Breast epithelium (tissue), 3 donors: Measurements from ENCODE around the gene THNSL1.

Experiments used
- POLR2A ChIP-seq: fragments of 450-650 bp; IDR thresholded peaks from one replicate; pipeline ENCODE4 v1.6.1; 2016; ENCODE audit warnings: antibody characterized with exemption, mild to moderate bottlenecking, moderate library complexity
- POLR2AphosphoS5 ChIP-seq, 3 donors: sonication (generic); formaldehyde crosslinking; IDR thresholded peaks; one replicate each; pipeline ENCODE4 v1.6.1; 2017; ENCODE audit warnings: antibody characterized with exemption in 3 of 3
- TF ChIP-seq, protein P1 (sequence below), 3 donors: fragments of 450-650 bp; IDR thresholded peaks; one replicate each; pipeline ENCODE4 v1.5.1; 2016 to 2017; ENCODE audit warnings: antibody characterized with exemption in 3 of 3, mild to moderate bottlenecking in 3 of 3, moderate library complexity in 3 of 3

DNA sequence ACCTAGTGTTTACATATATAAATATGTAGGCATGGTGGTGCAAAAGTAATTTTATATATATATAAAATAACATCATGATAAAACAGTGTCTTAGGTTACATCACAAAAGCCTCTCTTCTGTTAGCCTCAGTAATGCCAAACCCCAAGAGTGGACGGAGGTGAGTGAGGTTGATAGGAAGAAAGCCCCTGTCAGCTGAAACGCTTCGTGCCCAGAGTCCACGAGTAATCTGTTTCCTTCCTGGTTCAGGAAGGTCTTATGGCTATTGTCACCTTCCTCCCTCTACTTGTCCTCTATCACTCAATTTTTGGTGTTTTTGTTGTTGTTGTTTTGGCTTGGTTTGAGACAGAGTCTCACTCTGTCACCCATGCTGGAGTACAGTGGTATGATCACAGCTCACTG, 41.5 kb downstream of the THNSL1 start:
- TF ChIP-seq, protein P1, sequence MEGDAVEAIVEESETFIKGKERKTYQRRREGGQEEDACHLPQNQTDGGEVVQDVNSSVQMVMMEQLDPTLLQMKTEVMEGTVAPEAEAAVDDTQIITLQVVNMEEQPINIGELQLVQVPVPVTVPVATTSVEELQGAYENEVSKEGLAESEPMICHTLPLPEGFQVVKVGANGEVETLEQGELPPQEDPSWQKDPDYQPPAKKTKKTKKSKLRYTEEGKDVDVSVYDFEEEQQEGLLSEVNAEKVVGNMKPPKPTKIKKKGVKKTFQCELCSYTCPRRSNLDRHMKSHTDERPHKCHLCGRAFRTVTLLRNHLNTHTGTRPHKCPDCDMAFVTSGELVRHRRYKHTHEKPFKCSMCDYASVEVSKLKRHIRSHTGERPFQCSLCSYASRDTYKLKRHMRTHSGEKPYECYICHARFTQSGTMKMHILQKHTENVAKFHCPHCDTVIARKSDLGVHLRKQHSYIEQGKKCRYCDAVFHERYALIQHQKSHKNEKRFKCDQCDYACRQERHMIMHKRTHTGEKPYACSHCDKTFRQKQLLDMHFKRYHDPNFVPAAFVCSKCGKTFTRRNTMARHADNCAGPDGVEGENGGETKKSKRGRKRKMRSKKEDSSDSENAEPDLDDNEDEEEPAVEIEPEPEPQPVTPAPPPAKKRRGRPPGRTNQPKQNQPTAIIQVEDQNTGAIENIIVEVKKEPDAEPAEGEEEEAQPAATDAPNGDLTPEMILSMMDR (IDR thresholded peaks at IDR 0.05): no peak
- no peak for TF ChIP-seq POLR2A
- TF ChIP-seq POLR2AphosphoS5 (IDR thresholded peaks at IDR 0.05): no peak
